Bone marrow (tissue), 2 donors: ENCODE data around the gene CNOT3.
"Not testable (repeated sequence)": the region's sequence is repeated elsewhere in the genome, so short reads cannot be mapped to it uniquely, and the experiment has no call there.

Experiments used
- DNase-seq, 2 donors: peaks; one replicate each; lab custom pipeline; 2025; lab: John Stamatoyannopoulos, UW

Gene CNOT3

DNA sequence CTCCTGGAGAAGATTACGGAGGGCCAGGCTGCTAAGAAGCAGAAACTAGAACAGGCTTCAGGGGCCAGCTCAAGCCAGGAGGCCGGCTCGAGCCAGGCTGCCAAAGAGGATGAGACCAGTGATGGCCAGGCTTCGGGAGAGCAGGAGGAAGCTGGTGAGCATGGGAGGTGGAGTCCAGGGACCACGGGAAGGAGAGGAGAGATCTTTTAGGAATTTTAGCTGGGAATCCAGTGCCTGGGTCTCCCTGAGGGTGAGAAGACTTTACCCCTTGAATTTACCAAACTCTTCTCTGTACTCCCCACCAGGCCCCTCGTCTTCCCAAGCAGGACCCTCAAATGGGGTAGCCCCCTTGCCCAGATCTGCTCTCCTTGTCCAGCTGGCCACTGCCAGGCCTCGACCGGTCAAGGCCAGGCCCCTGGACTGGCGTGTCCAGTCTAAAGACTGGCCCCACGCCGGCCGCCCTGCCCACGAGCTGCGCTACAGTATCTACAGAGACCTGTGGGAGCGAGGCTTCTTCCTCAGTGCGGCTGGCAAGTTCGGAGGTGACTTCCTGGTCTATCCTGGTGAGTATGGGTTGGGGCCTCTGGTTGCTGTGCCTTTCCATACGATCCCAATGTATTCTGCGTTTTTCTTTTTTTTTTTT lies 54.4 kb downstream of the CNOT3 start:
- no peak for DNase-seq

DNA sequence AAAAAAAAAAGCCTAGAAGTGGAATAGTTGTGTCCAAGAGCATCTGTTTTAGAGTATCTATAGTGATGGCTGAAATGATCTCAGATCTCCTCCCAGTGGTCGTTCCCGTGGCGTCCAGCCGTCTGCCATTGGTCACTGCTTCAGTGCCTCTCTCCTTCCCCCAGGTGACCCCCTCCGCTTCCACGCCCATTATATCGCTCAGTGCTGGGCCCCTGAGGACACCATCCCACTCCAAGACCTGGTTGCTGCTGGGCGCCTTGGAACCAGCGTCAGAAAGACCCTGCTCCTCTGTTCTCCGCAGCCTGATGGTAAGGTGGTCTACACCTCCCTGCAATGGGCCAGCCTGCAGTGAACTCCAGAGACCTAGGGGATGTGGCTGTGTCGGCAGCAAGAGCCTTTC lies 55.4 kb downstream of the CNOT3 start:
- DNase-seq = no peak

DNA sequence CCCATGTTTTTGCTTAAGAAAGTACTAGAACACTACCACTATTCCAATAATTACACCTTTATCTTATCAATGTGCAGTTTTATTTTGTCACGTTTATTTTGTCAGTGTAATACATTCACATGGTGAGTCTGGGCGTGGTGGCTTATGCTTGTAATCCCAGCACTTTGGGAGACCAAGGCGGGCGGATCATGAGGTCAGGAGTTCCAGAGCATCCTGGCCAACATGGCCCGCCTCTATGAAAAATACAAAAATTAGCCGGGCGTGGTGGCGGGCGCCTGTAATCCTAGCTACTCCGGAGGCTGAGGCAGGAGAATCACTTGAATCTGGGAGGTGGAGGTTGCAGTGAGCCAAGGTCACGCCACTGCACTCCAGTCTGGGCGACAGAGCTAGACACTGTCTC lies 56.9 kb downstream of the CNOT3 start:
- not testable (repeated sequence) for DNase-seq

DNA sequence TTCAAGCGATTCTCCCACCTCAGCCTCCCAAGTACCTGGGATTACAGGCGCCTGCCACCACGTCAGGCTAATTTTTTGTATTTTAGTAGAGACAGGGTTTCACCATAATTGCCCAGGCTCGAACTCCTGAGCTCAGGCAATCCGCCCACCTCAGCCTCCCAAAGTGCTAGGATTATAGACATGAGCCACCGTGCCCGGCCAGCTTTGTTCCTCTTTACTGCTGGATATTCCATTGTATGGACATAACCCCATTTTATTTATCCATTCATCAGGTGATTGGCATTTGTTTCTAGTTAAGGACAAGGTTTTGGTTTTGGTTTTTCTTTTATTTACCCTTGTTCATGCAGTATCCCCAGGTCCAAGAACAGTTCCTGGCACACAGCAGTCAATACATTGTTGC lies 59.0 kb downstream of the CNOT3 start:
- no peak for DNase-seq

- no peak for DNase-seq
Observed at GRCh38 chr19:54197121-54197520, 59.6 kb downstream of the CNOT3 start.

- DNase-seq = no peak
Observed at GRCh38 chr19:54199401-54199800, 61.8 kb downstream of the CNOT3 start.

DNA sequence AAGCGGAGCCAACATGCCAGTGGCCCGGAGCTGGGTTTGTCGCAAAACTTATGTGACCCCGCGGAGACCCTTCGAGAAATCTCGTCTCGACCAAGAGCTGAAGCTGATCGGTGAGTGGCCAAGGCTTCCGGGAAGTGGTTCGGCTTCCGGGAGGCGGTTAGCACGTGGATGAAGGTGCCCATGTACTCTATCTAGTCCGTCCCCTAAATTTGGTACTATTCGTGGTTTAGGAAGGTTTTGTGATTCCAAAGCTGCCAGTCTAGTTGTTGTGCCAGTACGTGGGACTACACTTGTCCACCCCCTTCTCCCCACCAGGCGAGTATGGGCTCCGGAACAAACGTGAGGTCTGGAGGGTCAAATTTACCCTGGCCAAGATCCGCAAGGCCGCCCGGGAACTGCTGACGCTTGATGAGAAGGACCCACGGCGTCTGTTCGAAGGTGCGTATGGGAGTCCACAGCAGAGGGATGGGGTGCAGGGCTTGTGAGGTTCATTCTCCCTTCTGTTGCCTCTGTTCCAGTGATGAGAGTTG lies 63.7 kb downstream of the CNOT3 start:
- DNase-seq = no peak

GRCh38 chr19:54201980-54202379 lies 64.4 kb downstream of the CNOT3 start:
- no peak for DNase-seq

- no peak for DNase-seq
Observed at GRCh38 chr19:54203151-54203611, 65.6 kb downstream of the CNOT3 start.

DNA sequence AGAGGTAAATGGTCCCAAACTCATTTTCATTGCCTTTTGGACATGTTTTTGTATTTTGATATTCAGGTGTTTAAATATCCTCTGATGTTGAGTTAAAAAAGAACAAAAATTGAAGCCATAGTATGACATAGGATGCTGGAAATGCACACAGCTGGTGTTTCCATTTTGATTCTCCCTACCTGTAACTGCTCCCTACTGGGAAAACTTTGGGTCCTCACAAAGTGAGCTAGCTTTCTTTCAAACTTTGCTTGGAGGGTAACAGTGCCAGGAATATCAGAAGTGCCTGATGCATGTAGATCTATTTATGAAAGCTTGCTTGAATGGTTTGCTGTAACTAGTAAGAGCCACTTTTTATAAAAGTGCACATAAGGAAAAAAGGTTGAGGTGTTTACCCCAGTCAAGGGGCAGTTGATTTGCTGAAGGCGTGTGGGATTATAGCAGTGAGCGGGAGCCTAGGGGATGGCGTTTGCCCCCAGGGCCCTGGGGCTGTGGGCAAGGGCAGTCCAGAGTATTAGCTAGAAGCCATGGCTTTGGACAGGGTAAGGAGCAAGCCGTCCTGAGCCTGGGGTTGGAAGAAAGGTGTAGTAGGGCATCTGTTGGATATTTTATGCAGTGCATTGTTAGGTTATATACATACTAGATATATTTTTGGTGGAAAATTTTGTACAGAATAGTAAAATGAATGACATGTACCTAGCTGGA lies 67.4 kb downstream of the CNOT3 start:
- no peak for DNase-seq
